NCI-H510A treated with DMSO at 0.1 percent for 48 hours (cell line): ENCODE data around the gene SPO11.

Experiments
- DNase-seq: peaks from one replicate; lab custom pipeline; 2025; lab: John Stamatoyannopoulos, UW

Gene SPO11, protein sequence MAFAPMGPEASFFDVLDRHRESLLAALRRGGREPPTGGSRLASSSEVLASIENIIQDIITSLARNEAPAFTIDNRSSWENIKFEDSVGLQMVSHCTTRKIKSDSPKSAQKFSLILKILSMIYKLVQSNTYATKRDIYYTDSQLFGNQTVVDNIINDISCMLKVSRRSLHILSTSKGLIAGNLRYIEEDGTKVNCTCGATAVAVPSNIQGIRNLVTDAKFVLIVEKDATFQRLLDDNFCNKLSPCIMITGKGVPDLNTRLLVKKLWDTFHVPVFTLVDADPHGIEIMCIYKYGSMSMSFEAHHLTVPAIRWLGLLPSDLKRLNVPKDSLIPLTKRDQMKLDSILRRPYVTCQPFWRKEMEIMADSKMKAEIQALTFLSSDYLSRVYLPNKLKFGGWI

GRCh38 chr20:57329608-57330221 is at the start of gene SPO11:
Gene SPO11 (plus strand): TSS chr20:57329803. CDS start chr20:57329868, 65 bp downstream.
- DNase-seq, result no peak

DNA sequence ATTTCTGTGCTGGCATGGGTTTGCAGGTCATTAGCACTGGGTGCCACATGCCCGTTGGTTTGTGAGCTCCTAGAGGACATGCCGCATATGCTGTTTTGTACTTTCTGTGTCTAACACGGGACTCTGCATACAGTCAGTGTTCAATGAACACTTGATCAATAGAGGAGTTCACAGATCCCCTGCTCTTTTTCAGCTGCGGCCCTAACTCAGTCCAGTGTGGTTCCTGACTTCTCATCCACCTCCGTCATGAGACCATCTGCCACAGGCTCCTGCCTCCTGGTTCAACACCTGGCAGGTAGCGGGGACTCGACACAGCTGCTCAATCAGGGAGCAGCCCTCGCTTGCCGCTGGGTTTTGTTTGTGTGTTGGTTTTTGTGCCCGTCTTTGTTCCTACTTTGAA is 49.4 kb upstream of the SPO11 start:
- no peak for DNase-seq

- DNase-seq, result no peak
Observed at GRCh38 chr20:57281900-57282299, 47.7 kb upstream of the SPO11 start.

DNA sequence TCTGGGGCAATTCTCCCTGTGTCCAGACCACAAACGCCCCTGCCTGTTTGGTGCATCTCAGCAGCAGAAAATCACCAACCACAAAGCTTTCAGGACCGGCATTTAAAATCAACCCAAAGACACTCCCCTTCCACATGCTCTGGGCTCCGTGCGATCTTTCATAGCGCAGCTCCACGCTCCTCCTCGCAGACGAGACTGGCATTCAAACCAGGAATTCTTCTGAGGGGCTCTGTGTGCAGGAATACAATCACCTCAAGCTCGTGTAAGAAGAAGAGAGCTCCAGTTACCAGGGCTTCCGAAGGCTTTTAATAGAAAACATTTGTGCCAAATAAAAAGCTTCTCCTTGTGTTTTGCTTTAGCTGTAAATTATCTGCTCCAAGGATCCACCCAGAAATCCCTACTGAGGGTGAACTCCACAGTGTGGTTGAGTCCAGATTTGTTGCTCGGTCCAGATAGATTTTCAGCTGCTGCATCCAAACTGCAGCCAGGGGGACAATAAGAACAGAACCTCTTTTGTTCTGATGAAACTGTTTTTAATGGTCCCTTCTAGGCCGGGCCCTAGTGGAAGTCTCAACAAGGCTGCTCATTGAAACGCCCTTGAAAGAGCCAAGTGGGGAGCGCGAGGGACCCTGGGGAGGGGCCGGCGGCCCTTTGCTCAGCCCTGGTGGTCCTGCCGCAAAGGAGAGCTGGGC is 46.8 kb upstream of the SPO11 start:
- DNase-seq, result no peak

- DNase-seq, result no peak
Observed at GRCh38 chr20:57283860-57284259, 45.7 kb upstream of the SPO11 start.

DNA sequence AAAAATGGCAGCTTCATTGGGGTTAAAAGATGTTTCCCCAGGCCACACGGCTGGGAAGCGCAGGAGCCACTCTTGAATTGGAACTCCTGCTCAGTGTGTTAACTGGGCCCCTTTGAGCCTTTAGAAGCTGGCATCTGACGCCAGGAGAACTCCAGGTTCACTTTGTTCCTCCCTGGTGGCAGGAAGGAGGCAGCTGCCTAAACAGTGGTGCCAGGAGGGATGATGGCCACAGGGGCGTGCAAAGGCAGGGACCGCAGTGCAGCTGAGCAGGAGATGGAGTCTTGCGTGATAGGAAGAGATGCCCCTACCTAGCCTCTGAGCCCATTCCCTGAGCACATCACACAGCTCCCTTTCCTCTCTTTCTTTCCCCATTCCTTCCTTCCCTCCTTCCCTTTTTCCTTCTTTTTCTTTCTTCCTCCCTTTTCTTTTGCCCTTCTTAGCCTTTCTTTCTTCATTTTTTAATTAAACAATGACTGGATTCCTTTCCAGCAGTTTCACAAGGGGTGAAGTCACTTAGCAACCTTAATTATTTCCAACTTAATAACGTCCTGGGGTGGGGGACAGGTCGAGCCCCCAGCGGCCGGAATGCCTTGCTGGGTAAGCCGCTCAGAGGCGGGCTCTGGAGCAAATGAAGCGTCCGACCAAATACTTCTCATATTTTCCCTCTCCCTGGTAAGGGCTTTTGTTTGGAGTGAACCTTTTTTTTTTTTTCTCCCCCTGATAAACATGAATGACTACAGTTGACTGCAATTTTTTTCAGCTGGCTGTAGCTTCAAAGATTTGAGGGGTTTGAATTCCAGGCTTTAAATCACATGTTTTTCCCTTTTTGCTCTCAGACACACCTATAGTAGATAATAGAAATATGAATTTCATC is 42.4 kb upstream of the SPO11 start:
- DNase-seq, result no peak

- no peak for DNase-seq
Observed at GRCh38 chr20:57287901-57288300, 41.7 kb upstream of the SPO11 start.

- DNase-seq, result no peak
Observed at GRCh38 chr20:57288651-57289277, 40.8 kb upstream of the SPO11 start.

DNA sequence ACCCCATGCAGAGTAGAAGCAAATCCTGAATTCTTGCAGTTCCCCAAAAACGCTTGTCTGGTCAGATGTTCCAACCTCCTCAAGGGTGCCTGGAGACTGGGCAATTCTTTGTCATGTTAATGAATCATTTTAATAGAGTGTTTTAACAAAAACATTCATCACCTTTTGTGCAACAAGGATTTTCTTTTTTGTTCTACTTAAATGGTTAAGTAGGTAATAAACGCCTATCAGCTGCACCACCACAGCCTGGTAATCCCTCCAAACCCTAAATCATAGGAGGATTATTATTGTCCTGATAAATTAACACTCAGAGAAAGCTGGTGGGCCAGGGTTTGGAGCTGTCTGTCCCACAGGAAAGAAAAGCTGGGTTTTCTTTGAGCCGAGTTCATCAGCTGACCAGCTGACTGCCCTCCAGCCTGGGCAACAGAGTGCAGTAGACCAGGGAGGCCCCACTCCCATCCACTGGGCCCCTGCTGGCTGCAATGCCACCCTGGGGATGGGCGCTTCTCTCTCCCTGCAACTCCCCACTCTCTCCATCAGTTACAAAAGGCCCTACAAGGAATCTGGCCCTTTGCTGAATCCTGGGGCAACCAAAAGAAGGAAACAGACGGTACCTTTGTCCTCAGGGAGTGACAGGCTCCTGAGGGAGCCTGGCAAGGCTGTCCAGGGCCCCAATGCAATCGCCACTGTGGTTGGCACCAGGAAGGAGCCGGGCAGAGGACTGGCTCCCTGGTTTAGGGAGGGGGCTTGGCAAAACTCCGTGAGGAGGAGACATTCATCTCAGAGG is 40.0 kb upstream of the SPO11 start:
- DNase-seq, result no peak

- DNase-seq, result no peak
Observed at GRCh38 chr20:57290178-57290484, 39.5 kb upstream of the SPO11 start.

GRCh38 chr20:57291003-57291402 is 38.6 kb upstream of the SPO11 start:
- no peak for DNase-seq

DNA sequence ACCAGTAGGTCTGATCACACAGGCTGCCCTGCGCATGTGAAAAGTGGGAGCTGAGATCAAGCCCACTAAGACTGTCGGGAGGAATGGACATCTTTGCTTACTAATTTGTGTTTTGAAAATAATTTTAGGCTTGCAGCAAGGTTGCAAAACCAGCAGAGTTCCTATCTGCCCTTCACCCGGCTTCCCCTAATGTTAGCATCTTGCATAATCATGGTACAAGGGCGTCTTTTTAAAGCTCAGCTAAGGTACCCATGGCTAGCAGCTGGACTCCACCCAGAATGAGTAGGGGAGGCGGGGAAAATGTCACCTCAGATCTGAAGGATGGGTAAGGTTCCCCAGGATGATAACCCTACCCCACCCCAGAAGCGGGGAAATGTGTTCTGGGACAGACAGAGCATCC is 37.9 kb upstream of the SPO11 start:
- no peak for DNase-seq

DNA sequence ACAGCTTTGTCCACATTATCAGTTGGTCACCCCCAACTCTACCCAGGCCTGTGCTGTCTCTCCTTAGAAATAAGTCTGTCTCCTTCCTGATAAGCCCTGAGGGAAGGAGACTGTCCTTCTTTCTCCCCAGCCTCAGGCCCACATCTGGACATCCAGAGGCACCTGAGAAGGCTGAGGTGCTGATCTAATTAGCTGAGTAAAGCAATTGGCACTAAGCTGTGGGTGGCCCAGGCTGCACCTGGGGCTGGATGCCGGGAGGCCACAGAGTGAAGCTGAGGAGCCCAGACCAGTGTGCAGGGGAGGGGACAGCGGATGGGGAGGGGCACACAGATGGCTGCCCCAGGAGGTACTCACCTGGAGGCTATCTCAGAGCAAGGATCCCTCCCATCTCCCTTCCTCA is 37.0 kb upstream of the SPO11 start:
- DNase-seq, result no peak

- DNase-seq, result no peak
Observed at GRCh38 chr20:57293995-57294394, 35.6 kb upstream of the SPO11 start.

DNA sequence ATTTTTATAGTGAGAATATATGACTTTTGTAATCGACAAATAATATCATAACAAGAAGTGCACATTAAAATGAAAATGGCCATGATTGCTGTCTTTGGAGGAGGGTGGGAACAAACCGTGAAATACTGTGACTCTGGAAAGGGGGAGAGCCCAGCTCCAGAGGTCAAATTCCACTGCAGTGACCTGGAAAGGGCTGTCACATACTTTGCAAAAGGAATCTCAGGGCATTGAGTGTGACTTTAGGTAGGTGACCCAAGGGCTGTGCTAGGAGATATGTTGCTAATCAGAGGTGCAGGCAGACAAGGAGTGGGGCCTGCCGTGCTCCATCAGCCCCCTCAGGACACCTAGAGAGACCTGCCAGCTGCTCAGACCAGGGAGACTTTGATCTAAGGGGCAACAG is 35.1 kb upstream of the SPO11 start:
- no peak for DNase-seq

- DNase-seq, result no peak
Observed at GRCh38 chr20:57298457-57298856, 31.1 kb upstream of the SPO11 start.

- no peak for DNase-seq
Observed at GRCh38 chr20:57301026-57301425, 28.6 kb upstream of the SPO11 start.

GRCh38 chr20:57306747-57307146 is 22.9 kb upstream of the SPO11 start:
- no peak for DNase-seq

- no peak for DNase-seq
Observed at GRCh38 chr20:57308451-57309271, 20.9 kb upstream of the SPO11 start.

- no peak for DNase-seq
Observed at GRCh38 chr20:57309544-57310115, 20.0 kb upstream of the SPO11 start.
